ENCODE results near the gene CFH.
"Not testable (repeated sequence)": the region's sequence is repeated elsewhere in the genome, so short reads cannot be mapped to it uniquely, and the experiment has no call there.

The CFH gene

GRCh38 chr1:196738730-196739129 lies 86.9 kb downstream of the CFH start:
- in situ Hi-C loops (cut with MboI; ENCODE audit: low sequenced_read_pairs), result no loop called here

- in situ Hi-C loops (cut with MboI; ENCODE audit: low sequenced_read_pairs), result not testable (repeated sequence)
Observed at GRCh38 chr1:196743244-196743643, 91.4 kb downstream of the CFH start.

GRCh38 chr1:196765019-196765740 lies 113.3 kb downstream of the CFH start:
- in situ Hi-C loops (cut with MboI; ENCODE audit: low sequenced_read_pairs), result not testable (repeated sequence)

GRCh38 chr1:196769823-196770222 lies 118.0 kb downstream of the CFH start:
- in situ Hi-C loops (cut with MboI; ENCODE audit: low sequenced_read_pairs), result not testable (repeated sequence)

- in situ Hi-C loops (cut with MboI; ENCODE audit: low sequenced_read_pairs), result no loop called here
Observed at GRCh38 chr1:196773713-196774112, 121.9 kb downstream of the CFH start.

GRCh38 chr1:196774175-196774574 lies 122.3 kb downstream of the CFH start:
- in situ Hi-C loops (cut with MboI; ENCODE audit: low sequenced_read_pairs), result no loop called here

GRCh38 chr1:196774603-196775002 lies 122.8 kb downstream of the CFH start, which contains the start of gene CFHR3:
CFHR3 (plus strand) TSS chr1:196774840; CDS start chr1:196774887, 47 bp downstream.
- in situ Hi-C loops (cut with MboI; ENCODE audit: low sequenced_read_pairs), result no loop called here

GRCh38 chr1:196777603-196778002 lies 125.8 kb downstream of the CFH start:
- in situ Hi-C loops (cut with MboI; ENCODE audit: low sequenced_read_pairs), result no loop called here

GRCh38 chr1:196779093-196779492 lies 127.2 kb downstream of the CFH start:
- in situ Hi-C loops (cut with MboI; ENCODE audit: low sequenced_read_pairs), result no loop called here

- in situ Hi-C loops (cut with MboI; ENCODE audit: low sequenced_read_pairs), result not testable (repeated sequence)
Observed at GRCh38 chr1:196791252-196791651, 139.4 kb downstream of the CFH start.

- in situ Hi-C loops (cut with MboI; ENCODE audit: low sequenced_read_pairs), result not testable (repeated sequence)
Observed at GRCh38 chr1:196794103-196794502, 142.3 kb downstream of the CFH start.

Measured in HL-60/S4 treated with retinoic acid at 250 ng/mL for 4 days and 3 days (cell line).